Brain pericyte (primary cell): Measurements from ENCODE around the gene UBD.

Experiments used
- DNase-seq: peaks from one replicate; pipeline ENCODE4 v3.0.0-alpha.2; 2012; ENCODE audit warnings: low read depth, low spot score

The UBD gene

GRCh38 chr6:29561606-29562181, 2.2 kb upstream of the UBD start:
- no peak for DNase-seq

DNA sequence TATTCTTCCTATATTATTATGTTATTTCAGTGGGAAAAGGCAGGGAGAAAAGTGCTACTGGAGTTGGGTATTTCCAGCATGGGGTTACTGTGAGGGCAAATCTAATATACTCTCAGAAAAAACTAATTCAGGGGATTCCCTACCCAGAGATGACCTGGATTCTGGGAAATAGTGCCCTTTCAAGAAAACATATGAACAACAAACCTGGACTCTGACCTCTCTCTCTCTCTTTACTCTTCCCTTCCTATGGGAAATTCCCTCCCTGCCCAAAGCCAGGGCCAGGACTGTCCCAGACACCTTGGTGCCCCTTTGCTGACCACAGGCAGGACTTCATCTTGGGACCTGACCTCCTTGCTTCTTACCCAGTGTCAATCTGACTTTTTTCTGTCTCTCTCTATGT, 1.6 kb upstream of the UBD start:
- no peak for DNase-seq

DNA sequence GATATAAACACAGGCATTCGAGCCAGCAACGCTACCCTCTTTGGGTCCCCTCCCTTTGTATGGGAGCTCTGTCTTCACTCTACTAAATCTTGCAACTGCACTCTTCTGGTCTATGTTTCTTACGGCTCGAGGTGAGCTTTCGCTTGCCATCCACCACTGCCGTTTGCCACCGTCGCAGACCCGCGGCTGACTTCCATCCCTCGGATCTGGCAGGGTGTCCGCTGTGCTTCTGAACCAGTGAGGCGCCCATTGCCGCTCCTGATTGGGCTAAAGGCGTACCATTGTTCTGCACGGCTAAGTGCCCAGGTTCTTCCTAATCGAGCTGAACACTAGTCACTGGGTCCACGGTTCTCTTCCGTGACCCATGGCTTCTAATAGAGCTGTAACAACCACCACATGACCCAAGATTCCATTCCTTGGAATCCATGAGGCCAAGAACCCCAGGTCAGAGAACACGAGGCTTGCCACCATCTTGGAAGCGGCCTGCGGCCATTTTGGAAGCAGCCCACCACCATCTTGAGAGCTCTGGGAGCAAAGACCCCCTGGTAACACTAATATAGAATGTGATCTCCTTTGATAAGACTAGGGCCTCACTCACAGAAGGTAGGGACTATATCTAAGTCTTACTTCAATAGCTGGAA, 973 bp downstream of the UBD start:
- no peak for DNase-seq

DNA sequence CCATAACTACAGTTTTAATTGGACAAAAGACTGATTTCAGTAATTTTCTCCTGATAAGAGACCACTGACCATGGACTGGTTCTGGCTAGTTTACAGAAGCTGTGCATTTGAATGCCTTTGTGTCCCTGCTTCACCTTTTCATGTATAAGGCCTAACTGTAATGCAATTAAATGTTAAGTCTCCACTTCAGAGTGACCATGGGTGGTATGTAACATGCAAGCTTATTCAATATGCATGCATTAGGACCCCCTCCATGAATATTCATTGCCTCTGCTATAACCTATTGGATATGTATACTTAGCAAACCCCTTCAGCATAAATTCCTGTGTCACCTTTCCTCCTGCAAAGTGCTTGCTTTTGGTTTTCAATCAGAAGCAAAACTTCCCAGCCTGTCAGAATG, 2.2 kb downstream of the UBD start:
- no peak for DNase-seq

- no peak for DNase-seq
Measured at GRCh38 chr6:29554764-29555163, 4.8 kb downstream of the UBD start.

GRCh38 chr6:29553268-29554057, 6.1 kb downstream of the UBD start:
- peak; percentile 34 for DNase-seq

DNA sequence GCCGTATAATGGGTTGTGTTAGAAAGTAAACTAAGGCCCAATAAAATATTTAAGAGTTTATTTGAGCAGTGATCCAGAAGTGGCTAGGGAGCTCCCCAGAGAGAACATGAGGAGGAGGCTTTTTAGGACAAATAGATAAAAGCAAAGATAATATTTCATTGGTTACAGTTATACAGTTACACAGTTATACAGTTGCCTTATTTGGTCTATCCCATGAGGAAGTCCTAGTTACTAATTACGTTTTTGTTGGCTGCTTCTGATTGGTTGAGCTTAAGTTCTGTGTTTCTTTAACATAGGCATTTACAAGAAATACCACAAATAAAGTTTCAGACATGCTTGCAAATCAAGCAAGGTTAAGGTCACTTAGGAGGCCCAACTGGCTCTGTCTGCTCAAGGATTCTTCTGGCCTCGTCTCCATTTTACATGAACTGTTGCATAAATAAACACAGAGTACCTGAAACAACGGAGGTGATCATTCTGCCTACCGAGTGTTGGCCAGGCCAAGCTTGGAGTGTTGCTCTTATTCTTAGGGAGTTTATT, 7.0 kb downstream of the UBD start:
- DNase-seq, result no peak

GRCh38 chr6:29547573-29547972, 12.0 kb downstream of the UBD start:
- DNase-seq, result no peak

- no peak for DNase-seq
Measured at GRCh38 chr6:29537714-29538403, 21.7 kb downstream of the UBD start.

GRCh38 chr6:29532320-29532951, 27.1 kb downstream of the UBD start:
- no peak for DNase-seq

- no peak for DNase-seq
Measured at GRCh38 chr6:29531668-29532067, 27.9 kb downstream of the UBD start.

GRCh38 chr6:29530671-29531310, 28.7 kb downstream of the UBD start:
- DNase-seq, result no peak

DNA sequence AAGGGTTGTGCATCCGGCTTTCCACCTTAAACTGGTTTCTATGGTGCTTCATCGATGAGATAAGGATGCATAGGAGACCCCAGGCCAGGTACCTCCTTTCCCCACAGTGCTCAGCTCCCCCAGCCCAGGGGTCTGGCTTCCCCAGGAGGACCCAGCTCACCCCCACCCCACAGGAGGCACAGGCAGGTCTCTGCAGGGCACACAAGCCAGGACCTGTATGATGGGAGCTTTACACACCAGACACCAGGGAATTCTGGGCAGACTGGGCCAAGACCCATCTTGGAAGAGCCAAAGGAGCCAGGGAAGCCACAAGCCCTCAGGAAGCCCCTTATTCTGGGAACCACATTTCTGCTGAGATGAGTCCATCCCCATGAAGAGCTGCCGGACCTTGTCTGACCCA, 29.6 kb downstream of the UBD start:
- DNase-seq, result no peak

GRCh38 chr6:29528988-29529560, 30.5 kb downstream of the UBD start:
- no peak for DNase-seq

DNA sequence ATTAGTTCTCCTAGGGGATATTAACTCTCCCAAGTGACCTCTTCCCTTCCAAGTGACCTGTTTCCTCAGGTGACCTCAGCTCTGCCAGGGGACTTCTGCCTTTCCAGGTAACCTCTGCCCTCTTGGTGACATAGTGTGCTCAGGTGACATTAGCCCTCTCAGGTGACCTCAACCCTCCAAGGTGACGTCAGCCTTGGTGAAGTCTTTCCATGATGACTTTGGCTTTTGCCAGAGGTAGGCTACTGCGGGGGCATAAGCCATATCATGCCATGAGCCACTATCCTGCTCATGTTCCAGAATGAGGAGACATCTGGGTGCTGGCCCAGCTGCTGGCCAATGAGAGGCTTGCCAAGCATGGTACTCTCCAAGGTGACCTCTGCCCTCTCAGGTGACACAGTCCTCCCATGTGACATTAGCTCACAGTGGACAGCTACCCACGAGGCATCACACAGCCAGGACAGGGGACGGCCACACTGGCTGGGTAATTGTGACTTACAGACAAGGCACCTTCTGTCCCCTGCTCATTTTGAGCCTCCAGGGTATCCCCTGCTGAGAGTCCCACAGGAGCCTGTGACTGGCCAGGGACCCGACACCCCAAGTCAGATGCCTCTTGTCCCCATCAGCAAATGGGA, 31.1 kb downstream of the UBD start:
- no peak for DNase-seq

DNA sequence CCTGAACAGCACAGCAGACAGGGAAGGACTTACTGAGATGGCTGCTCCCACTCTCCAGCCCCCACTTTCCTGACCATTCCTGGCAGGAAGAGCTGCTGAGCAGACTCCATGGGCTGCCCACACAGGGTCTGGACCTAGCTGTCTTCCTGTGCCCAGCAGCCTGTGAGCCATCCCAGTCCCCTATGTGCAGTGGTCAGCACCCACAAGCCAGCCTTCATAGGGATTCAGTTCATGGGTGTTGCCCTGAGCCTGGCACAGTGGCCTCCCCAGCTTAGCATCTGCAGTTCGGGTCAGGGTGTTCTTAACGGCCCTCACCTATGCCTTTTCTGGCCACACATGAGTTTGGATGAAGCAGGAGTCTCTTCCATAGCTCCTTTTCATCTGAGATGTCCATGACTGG, 32.0 kb downstream of the UBD start:
- no peak for DNase-seq

- no peak for DNase-seq
Measured at GRCh38 chr6:29527126-29527525, 32.4 kb downstream of the UBD start.

DNA sequence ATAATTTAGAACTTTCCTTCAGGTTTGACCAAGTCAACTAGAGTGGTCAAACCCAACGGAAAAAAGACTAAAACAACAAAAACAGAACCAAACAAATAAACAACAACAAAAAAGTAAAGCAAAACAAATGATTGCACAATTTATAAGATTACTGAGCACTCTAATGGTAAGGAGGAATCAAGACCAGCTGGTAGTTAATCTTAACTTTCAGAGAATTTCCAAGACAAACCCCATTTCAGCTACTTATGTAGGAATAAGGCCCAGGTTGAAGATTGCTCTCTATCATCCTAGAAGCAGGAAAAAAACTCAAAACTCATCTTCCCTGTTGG, 34.3 kb downstream of the UBD start:
- DNase-seq, result no peak

- no peak for DNase-seq
Measured at GRCh38 chr6:29524444-29525310, 34.9 kb downstream of the UBD start.

DNA sequence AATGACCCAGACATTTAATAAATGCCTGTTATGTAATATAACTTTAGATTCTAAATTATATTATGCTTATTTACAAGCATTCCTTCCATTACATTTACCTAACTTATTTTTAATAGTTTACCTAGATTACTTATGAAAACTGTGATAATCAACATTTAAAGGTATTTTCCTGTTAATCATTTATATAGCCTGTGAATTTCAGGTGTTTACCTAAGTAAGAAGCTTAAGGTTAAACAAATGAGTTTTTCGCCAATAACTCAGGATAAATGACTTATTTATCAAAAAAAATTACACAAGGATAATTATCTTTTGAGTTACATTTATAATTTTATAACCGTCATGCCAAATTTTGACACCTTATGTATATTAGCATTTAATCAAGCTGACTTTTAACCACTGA, 35.5 kb downstream of the UBD start:
- no peak for DNase-seq
